Measurements from ENCODE around the gene FOXP1. TPM values are rescaled to one million over a fixed set of nuclear protein-coding genes. Genes with fewer than 3 reads are reported as not detected.

FOXP1 gene
- total and polyA plus RNA-seq, 12 donors = 7.6 to 42.7 (median 24.3) TPM

DNA sequence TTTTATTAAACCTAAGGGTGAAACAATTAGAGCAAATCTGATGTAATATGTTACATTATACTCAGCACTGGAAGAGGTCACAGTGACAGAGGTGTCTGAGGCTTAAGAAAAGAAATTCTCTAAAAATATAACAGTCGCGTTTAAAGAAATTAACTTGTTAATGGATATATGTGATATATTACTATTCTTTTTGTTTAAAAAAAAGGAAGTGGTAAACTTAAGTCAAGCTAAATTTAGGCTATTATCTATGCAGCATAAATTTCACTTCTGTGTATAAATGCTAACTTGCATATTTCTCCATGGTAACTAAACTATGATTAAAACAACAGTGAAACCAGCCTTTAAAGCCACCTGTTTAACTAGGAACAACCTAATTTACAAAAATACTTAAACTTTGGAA, 191.3 kb downstream of the FOXP1 start:
- no peaks in the 10 kb centered on the region for H3K9me3 ChIP-seq (replicated peaks in 1 of 3)
- DNase-seq = no peak
- H3K4me1 ChIP-seq (replicated peaks in 1 of 2) = peaks cover 3 to 17% of the 10 kb centered on the region in 2 donors
- no peaks in the 10 kb centered on the region for H3K27me3 ChIP-seq
- 78 to 81% (median 80%) methylated on average over 2 of the region's 2 CpGs for WGBS, 4 donors
- H3K36me3 ChIP-seq (replicated peaks in 1 of 2) = no peaks in the 10 kb centered on the region
- intact Hi-C loops (cut with DNase I) = no loop called here
- no peak overlapping the region for H3K27ac ChIP-seq
- TF ChIP-seq, protein P1, sequence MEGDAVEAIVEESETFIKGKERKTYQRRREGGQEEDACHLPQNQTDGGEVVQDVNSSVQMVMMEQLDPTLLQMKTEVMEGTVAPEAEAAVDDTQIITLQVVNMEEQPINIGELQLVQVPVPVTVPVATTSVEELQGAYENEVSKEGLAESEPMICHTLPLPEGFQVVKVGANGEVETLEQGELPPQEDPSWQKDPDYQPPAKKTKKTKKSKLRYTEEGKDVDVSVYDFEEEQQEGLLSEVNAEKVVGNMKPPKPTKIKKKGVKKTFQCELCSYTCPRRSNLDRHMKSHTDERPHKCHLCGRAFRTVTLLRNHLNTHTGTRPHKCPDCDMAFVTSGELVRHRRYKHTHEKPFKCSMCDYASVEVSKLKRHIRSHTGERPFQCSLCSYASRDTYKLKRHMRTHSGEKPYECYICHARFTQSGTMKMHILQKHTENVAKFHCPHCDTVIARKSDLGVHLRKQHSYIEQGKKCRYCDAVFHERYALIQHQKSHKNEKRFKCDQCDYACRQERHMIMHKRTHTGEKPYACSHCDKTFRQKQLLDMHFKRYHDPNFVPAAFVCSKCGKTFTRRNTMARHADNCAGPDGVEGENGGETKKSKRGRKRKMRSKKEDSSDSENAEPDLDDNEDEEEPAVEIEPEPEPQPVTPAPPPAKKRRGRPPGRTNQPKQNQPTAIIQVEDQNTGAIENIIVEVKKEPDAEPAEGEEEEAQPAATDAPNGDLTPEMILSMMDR (IDR thresholded peaks at IDR 0.05) = no peak
- no peak for TF ChIP-seq POLR2A (IDR thresholded peaks at IDR 0.05)
- no peak overlapping the region for H3K4me3 ChIP-seq

DNA sequence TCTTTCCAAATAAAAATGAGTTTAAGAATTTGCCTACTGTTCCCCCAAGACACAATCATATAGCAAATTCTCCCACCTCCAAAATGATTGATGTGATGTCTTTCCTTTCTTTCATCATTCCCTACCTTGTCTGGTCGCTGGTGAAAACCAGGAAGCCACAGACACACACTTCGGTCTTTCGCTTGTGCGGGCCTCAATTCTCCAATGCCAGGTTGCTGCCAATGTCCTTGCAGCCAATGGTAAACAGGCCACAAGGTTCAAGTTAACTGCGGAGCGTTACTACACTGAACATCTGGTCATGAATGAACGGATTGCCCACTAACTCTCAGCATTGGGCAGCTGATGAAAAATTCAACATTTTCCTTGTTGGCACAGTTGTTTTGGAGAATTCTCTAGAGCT, 192.2 kb downstream of the FOXP1 start:
- DNase-seq = no peak
- Histone ChIP-seq H3K27ac (no peak overlapping the region), H3K9me3 (replicated peaks in 1 of 3) (no peaks in the 10 kb centered on the region), H3K36me3 (replicated peaks in 1 of 2) (no peaks in the 10 kb centered on the region), H3K27me3 (no peaks in the 10 kb centered on the region), H3K4me3 (no peak overlapping the region), H3K4me1 (replicated peaks in 1 of 2) (peaks cover 1 to 14% of the 10 kb centered on the region in 2 donors)
- TF ChIP-seq, protein P1 (IDR thresholded peaks at IDR 0.05) = no peak
- TF ChIP-seq POLR2A (IDR thresholded peaks at IDR 0.05) = no peak
- intact Hi-C loops (cut with DNase I) = no loop called here
- WGBS, 4 donors = 69 to 94% (median 84%) methylated on average over 7 of the region's 7 CpGs

DNA sequence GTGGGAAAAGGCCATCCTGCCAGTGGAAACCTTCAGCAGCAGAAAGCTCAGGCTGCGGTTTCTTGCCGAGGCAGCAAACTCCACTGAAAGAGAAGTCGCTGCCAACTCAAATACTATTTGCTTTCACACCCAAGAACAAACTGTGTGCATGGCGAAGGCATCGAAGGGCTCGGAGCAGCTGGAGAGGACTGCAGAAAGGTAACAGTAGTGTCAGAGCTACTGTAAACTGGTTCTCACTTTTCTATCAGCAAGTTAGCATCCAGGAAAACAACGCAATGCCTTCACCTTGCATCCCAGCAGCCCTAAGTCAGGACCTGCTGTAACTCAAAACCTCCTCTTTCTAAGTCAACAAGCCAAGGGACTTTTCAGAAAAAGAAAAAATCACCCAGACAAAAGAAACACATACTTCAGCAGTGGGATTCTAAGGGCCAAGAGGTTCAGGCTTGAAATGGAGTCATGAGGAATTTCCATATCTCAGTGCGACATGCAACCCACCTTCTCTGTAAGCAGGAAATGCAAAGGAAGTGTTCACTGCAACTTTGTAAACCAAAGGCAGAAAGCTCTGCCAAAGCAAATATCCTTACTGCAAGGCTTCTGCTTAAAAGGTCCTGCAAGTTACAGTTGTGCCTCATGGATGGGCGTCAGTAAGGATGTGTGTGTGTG, 193.5 kb downstream of the FOXP1 start:
- H3K4me1 ChIP-seq (replicated peaks in 1 of 2) = peaks cover 0 to 10% of the 10 kb centered on the region in 2 donors
- peak in 5 of 7 donors; percentile 26 to 61 (median 33) for DNase-seq
- intact Hi-C loops (cut with DNase I) = no loop called here
- 51 to 60% (median 55%) methylated on average over 9 of the region's 9 CpGs for WGBS, 4 donors
- H3K9me3 ChIP-seq (replicated peaks in 1 of 3) = no peaks in the 10 kb centered on the region
- no peaks in the 10 kb centered on the region for H3K27me3 ChIP-seq
- H3K4me3 ChIP-seq = peak overlapping the region in 1 of 4 donors; percentile 21
- TF ChIP-seq POLR2A (IDR thresholded peaks at IDR 0.05) = no peak
- TF ChIP-seq, protein P1 (IDR thresholded peaks at IDR 0.05) = no peak
- peak overlapping the region in 3 of 5 donors; percentile 15 to 62 (median 22) for H3K27ac ChIP-seq
- H3K36me3 ChIP-seq (replicated peaks in 1 of 2) = no peaks in the 10 kb centered on the region

DNA sequence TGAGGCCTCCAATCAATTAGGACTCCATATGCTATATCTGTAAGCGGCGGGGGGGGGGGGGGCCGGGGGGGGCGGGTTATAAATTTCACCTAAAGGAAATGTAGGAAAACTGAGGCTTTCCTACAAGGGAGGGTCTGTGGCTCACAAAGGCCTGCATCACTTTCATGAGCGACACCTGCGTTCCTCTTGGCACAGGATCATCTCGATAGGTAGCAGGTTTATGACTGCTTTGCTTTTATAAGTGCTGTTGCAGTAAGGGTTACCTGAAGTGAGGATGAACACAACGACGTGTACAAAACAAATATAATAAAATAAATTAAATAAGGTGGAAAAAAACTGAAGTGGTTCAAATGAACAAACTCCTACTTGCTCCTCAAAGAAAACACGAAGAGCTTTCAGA, 194.3 kb downstream of the FOXP1 start:
- H3K9me3 ChIP-seq (replicated peaks in 1 of 3) = no peaks in the 10 kb centered on the region
- no peaks in the 10 kb centered on the region for H3K36me3 ChIP-seq (replicated peaks in 1 of 2)
- no peak overlapping the region for H3K4me3 ChIP-seq
- no peak overlapping the region for H3K27ac ChIP-seq
- 62 to 71% (median 68%) methylated on average over 8 to 10 of the region's 10 CpGs for WGBS, 4 donors
- no peaks in the 10 kb centered on the region for H3K27me3 ChIP-seq
- no peak for DNase-seq
- intact Hi-C loops (cut with DNase I) = no loop called here
- peaks cover 0 to 19% of the 10 kb centered on the region in 2 donors for H3K4me1 ChIP-seq (replicated peaks in 1 of 2)
- TF ChIP-seq POLR2A (IDR thresholded peaks at IDR 0.05) = no peak
- TF ChIP-seq, protein P1 (IDR thresholded peaks at IDR 0.05) = no peak

Measured in adrenal gland (tissue), 12 donors.